Neural cell (in vitro differentiated cells): ENCODE results near the gene DNAJB11. TPM values are rescaled to one million over a fixed set of nuclear protein-coding genes. Genes with fewer than 3 reads are reported as not detected.

Source experiments
- H2AFZ ChIP-seq: fragments of 200-600, 300-800 bp; sonication (generic), shearing (Covaris generic); 2 replicates; pipeline ENCODE4 v1.6.0; 2014; ENCODE audit warnings: low read depth, mild to moderate bottlenecking, antibody characterized with exemption, low read length, moderate library complexity
- H3F3A ChIP-seq: fragments of 200-600 bp; shearing (Covaris generic); 2 replicates; pipeline ENCODE4 v1.6.1; 2016; ENCODE audit warnings: mild to moderate bottlenecking, moderate library complexity, mixed read lengths, antibody characterized with exemption, low read length; ENCODE audit not compliant: insufficient read depth, poor library complexity, severe bottlenecking
- H3K27ac ChIP-seq: fragments of 200-600, 300-800 bp; sonication (generic), shearing (Covaris generic); 2 replicates; pipeline ENCODE4 v1.5.1; 2014; ENCODE audit warnings: mild to moderate bottlenecking, low read length, moderate library complexity
- H3K27me3 ChIP-seq: fragments of 300-800, 200-600 bp; sonication (generic), shearing (Covaris generic); 2 replicates; pipeline ENCODE4 v1.6.0; 2014; ENCODE audit warnings: mild to moderate bottlenecking, low read depth, low read length, moderate library complexity; ENCODE audit not compliant: insufficient read depth
- H3K36me3 ChIP-seq: fragments of 300-800, 200-600 bp; sonication (generic), shearing (Covaris generic); 2 replicates; pipeline ENCODE4 v1.5.1; 2014; ENCODE audit warnings: mild to moderate bottlenecking, antibody characterized with exemption, low read length, moderate library complexity; ENCODE audit not compliant: insufficient read depth
- H3K4me2 ChIP-seq: fragments of 300-800, 200-600 bp; sonication (generic), shearing (Covaris generic); 2 replicates; pipeline ENCODE4 v1.6.0; 2014; ENCODE audit warnings: mild to moderate bottlenecking, low read length
- H3K4me3 ChIP-seq: fragments of 300-800, 200-600 bp; sonication (generic), shearing (Covaris generic); 2 replicates; pipeline ENCODE4 v1.5.1; 2014; ENCODE audit warnings: mild to moderate bottlenecking, low read length, moderate library complexity
- H3K79me2 ChIP-seq: fragments of 200-600 bp; shearing (Covaris generic); replicated peaks from 2 replicates; pipeline ENCODE4 v1.6.0; 2014; ENCODE audit warnings: mild to moderate bottlenecking, low read length, moderate library complexity; ENCODE audit not compliant: insufficient read depth
- H3K9ac ChIP-seq: fragments of 300-800, 200-600 bp; sonication (generic), shearing (Covaris generic); 2 replicates; pipeline ENCODE4 v1.6.1; 2016; ENCODE audit warnings: mild to moderate bottlenecking, low read length, mixed read lengths
- H3K9me2 ChIP-seq: fragments of 200-600 bp; shearing (Covaris generic); 2 replicates; pipeline ENCODE4 v1.6.1; 2016; ENCODE audit warnings: mild to moderate bottlenecking, low read length, mixed read lengths; ENCODE audit not compliant: insufficient read depth
- H3K9me3 ChIP-seq: fragments of 200-600, 300-800 bp; sonication (generic), shearing (Covaris generic); 2 replicates; pipeline ENCODE4 v1.6.1; 2016; ENCODE audit warnings: mild to moderate bottlenecking, mixed run types, low read length, moderate library complexity, mixed read lengths
- H4K20me1 ChIP-seq: fragments of 200-600 bp; shearing (Covaris generic); 2 replicates; pipeline ENCODE4 v1.6.1; 2016; ENCODE audit warnings: mild to moderate bottlenecking, mixed run types; ENCODE audit not compliant: insufficient read depth
- CTCF ChIP-seq: fragments of 450-650 bp; IDR thresholded peaks from 2 replicates; pipeline ENCODE4 v1.5.1; 2014; ENCODE audit warnings: antibody characterized with exemption, mild to moderate bottlenecking, moderate library complexity; ENCODE audit not compliant: poor library complexity, severe bottlenecking
- EP300 ChIP-seq: fragments of 450-650 bp; conservative IDR thresholded peaks from 2 replicates; pipeline ENCODE4 v1.6.1; 2014; ENCODE audit warnings: antibody characterized with exemption, mild to moderate bottlenecking, moderate library complexity; ENCODE audit not compliant: poor library complexity, severe bottlenecking
- EZH2 ChIP-seq: fragments of 200-600, 300-800 bp; shearing (Covaris generic), sonication (generic); IDR thresholded peaks from 2 replicates; pipeline ENCODE4 v1.6.1; 2014; ENCODE audit warnings: antibody characterized with exemption, low read length, borderline replicate concordance, mild to moderate bottlenecking; ENCODE audit not compliant: insufficient read depth, poor library complexity, severe bottlenecking
- MXI1 ChIP-seq: fragments of 450-650 bp; conservative IDR thresholded peaks from 2 replicates; pipeline ENCODE4 v1.6.1; 2014; ENCODE audit warnings: antibody characterized with exemption, mild to moderate bottlenecking; ENCODE audit not compliant: poor library complexity, severe bottlenecking
- POLR2AphosphoS5 ChIP-seq: IDR thresholded peaks from 2 replicates; pipeline ENCODE4 v1.6.1; 2012
- RAD21 ChIP-seq: fragments of 450-650 bp; conservative IDR thresholded peaks from 2 replicates; pipeline ENCODE4 v1.6.1; 2014; ENCODE audit warnings: antibody characterized with exemption, mild to moderate bottlenecking, moderate library complexity
- REST ChIP-seq: IDR thresholded peaks from 2 replicates; pipeline ENCODE4 v1.6.1; 2012; ENCODE audit warnings: borderline replicate concordance
- SMC3 ChIP-seq: fragments of 450-650 bp; conservative IDR thresholded peaks from 2 replicates; pipeline ENCODE4 v1.6.1; 2014; ENCODE audit warnings: antibody characterized with exemption, mild to moderate bottlenecking, moderate library complexity; ENCODE audit not compliant: poor library complexity
- TAF1 ChIP-seq: IDR thresholded peaks from 2 replicates; pipeline ENCODE4 v1.6.1; 2012; ENCODE audit warnings: low read depth
- polyA plus RNA-seq: library from polyadenylated mRNA; depleted of rRNA; stranded (reverse); fragments of >200 nt; gene quantifications from 2 replicates; pipeline ENCODE4 v1.2.3, GENCODE V29; 2014

DNAJB11 gene
- polyA plus RNA-seq, 1 donor from 2014 or later: 108 TPM

GRCh38 chr3:186538779-186539178 is 31.7 kb upstream of the DNAJB11 start:
- TF ChIP-seq SMC3 (no peak), EP300 (no peak), EZH2 (no peak), MXI1 (no peak), RAD21 (no peak), CTCF (no peak)

GRCh38 chr3:186540221-186540834 is 30.2 kb upstream of the DNAJB11 start:
- Histone ChIP-seq H3K9ac (no peak overlapping the region), H3K79me2 (no peaks in the 10 kb centered on the region), H3K4me3 (no peak overlapping the region), H3F3A (no peaks in the 10 kb centered on the region), H4K20me1 (no peaks in the 10 kb centered on the region), H2AFZ (no peak overlapping the region), H3K9me3 (no peaks in the 10 kb centered on the region), H3K9me2 (no peaks in the 10 kb centered on the region), H3K36me3 (peaks cover 11% of the 10 kb centered on the region), H3K4me2 (no peak overlapping the region), H3K27ac (no peak overlapping the region), H3K27me3 (no peaks in the 10 kb centered on the region)
- TF ChIP-seq CTCF (peak; percentile 92), SMC3 (peak; percentile 98), EP300 (no peak), MXI1 (no peak), RAD21 (peak; percentile 95), TAF1 (no peak), REST (no peak), EZH2 (no peak), POLR2AphosphoS5 (no peak)

More at GRCh38 chr3:186538779-186539178, 31.7 kb upstream of the DNAJB11 start:
- Histone ChIP-seq H3K9me2 (no peaks in the 10 kb centered on the region), H3F3A (no peaks in the 10 kb centered on the region), H3K27ac (no peak overlapping the region), H3K4me3 (no peak overlapping the region), H3K36me3 (no peaks in the 10 kb centered on the region), H4K20me1 (no peaks in the 10 kb centered on the region), H3K9ac (no peak overlapping the region), H2AFZ (no peak overlapping the region), H3K27me3 (no peaks in the 10 kb centered on the region), H3K9me3 (no peaks in the 10 kb centered on the region), H3K4me2 (no peak overlapping the region), H3K79me2 (no peaks in the 10 kb centered on the region)
